ENCODE results near the gene USB1. TPM values are rescaled to one million over a fixed set of nuclear protein-coding genes. Genes with fewer than 3 reads are reported as not detected.
A peak's percentile ranks its signal among the peaks of the same experiment; 100 is the strongest.
"Not testable (repeated sequence)": the region's sequence is repeated elsewhere in the genome, so short reads cannot be mapped to it uniquely, and the experiment has no call there.

Gene USB1
- total RNA-seq, 1 experiment from 2014 or later: 74.4 TPM

DNA sequence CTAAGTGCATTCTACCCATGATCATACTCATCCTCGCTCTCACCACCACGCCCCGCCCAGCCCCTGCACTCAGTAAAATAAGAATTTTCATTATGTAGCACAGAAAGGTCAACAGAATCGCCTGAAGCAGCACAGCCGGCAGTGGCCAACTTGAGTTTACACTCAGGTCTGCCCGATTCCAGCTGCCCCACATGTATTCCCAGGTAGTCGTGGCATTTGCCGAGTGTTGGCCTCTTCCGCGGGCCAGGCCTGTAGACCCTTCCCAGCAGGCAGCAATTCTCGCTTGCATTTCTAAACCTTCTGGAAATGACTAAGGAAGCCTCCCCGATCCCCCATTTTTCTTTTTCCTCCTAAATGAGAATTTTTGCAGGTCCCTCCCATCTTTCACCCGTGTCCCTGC is 30.9 kb upstream of the USB1 start:
- no peak for DNase-seq (ENCODE audit: low read depth)

DNA sequence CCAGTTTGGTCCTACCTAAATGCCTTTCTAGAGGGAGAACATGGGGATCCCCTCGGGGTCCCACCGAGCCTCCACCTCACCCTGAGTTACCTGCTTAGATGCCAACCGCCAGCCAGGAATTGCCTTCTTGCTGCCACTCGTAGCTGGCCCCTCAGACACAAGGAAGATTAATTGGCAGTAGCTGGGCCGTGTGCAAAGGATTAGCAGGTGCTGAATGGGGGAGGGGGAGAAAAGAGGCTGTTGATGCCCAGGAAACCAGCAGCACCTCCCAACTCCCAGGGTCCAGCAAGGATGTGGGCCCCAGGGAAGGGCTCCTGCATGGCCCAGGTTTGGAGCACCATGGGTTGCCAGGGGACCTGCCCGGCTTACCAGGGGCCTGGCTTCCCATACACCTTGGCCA is 30.2 kb upstream of the USB1 start, which contains the start of gene CNGB1:
TSS of gene CNGB1 (minus strand) at position 159 of the 400 bp plus-strand sequence. CDS start 3,842 bp downstream, outside the sequence.
- DNase-seq (ENCODE audit: low read depth): no peak

DNA sequence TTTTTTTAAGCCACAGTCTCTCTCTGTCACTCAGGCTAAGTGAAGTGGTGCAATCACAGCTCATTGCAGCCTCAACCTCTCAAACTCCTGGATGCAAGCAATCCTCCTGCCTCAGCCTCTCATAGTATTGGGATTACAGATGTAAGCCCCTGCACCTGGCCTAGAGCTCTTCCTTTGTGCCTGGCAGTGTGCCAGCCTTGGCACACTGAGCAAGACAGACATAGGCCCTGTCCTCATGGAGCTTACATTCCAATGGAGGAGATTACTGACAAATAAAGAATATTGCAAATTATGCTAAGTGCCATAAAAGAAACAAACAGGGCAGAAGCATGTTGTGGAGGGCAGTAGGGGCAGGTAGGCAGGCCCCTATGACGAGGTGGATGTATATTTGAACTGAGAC is 29.4 kb upstream of the USB1 start:
- no peak for DNase-seq (ENCODE audit: low read depth)

DNA sequence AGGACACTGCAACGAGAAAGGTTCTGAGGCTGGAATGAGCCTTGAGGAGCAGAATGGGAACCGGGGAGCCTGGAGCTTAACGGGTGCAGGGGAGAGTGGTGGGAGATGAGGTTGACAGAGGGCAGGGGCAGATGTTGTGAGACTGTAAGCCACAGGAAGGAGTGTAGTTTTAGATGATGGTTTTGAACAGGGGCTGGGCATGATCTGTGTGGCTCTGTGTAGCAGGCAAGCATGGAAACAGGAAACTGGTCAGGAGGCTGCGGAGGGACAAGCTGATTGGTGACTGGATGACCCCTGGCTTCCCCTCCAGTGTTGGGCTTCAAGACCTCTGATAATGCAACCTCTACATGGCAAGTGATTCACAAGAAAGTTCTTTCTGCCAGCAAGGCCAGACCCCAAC is 28.9 kb upstream of the USB1 start:
- DNase-seq (ENCODE audit: low read depth): no peak

DNA sequence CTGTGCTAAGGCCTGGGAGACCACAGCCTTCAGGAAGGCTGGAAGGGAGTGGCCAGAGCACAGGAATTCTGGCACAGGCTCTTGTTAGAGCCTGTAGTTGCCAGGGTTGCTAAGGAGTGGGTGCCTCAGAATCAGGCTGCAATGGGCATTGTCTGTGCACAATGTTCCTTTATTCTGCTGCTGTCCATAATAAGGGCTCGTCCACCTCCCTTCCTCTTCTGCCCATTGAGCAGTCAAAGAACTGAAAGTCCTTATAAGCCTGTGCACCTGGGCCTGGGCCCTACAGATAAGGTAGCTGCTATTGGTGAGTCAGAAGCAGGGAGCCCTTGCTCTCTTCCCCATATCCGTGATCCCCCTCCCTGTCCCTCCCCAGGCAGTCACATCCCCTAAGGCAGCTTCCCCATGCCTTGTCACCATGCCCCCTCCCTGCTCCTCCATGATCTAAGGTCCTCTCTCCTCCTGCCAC is 24.8 kb upstream of the USB1 start:
- peak; percentile 28 for DNase-seq (ENCODE audit: low read depth)

GRCh38 chr16:57977418-57978069 is 23.7 kb upstream of the USB1 start:
- no peak for DNase-seq (ENCODE audit: low read depth)

DNA sequence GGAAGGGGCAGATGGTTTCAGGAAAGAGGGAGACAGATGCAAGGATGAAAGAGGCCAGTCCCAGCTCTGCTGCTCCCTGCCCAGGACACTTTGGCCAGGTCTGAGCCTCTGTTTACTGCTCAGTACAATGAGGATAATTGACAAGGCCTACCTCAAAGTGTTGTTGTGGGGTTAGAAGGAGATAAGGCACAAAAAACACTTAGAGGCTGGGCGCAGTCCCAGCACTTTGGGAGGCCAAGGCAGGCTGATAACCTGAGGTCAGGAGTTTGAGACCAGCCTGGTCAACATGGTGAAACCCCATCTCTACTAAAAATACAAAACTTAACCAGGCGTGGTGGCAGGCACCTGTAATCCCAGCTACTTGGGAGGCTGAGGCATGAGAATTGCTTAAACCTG is 23.1 kb upstream of the USB1 start:
- not testable (repeated sequence) for DNase-seq (ENCODE audit: low read depth)

DNA sequence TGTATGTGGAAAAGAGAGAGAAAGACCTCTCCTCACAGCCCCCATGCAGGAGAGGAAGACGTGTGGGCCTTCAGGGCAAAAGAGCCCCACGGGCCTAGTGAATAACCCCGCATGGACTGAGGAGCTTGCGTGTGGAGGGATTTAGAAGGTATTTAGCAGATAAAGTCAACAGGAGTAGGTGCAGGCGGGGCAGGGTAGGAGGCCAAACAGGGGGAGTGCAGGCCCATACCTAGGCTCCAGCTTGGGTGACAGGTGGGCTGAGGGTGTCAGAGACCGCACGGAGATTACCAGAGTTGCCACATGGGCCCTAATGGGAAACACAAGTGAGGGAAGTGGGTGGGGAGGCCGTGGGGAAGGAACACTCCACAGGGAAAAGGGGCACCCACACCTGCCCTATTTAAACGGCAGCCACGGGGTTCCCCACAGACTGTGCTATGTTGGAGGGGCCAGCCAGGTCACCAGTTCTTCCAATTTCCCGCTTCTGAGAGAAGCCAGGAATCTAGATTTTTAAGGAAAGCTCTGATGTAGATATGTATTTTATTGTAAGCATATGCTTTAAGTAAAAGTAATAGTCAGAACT is 22.1 kb upstream of the USB1 start:
- DNase-seq (ENCODE audit: low read depth): no peak

DNA sequence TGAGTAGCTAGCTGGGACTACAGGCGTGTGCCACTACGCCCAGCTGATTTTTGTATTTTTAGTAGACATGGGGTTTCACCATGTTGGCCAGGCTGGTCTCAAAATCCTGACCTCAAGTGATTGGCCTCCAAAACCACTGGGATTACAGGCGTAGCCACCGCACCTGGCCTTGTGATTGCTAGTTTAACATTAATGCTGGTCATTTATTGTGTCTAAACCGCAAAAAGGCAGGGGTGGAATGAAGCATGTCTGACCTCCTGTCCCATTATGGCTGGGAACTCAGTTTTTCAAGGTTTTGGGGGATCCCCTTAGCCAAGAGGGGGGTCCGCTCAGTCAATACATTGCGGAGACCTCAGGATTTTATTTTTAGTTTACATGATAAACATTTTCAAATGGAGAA is 19.6 kb upstream of the USB1 start:
- no peak for DNase-seq (ENCODE audit: low read depth)

DNA sequence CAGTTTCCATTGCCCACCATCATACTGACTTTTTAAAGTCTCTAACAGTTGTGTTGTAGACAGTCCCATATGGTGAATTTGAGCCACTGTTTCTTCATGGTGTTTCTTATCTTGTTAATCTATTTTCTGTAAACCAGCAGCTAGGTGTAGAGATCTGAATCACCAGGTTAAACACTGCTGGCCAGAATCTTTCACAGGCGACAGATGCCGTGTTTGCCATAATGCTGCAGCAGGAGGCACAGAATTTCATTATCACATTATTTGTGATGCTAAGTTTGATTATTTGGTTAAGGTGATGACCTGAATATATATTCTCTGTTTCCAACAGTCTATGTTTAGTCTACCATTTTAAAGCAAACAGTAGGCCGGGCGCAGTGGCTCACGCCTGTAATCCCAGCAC is 18.8 kb upstream of the USB1 start:
- DNase-seq (ENCODE audit: low read depth): no peak

DNA sequence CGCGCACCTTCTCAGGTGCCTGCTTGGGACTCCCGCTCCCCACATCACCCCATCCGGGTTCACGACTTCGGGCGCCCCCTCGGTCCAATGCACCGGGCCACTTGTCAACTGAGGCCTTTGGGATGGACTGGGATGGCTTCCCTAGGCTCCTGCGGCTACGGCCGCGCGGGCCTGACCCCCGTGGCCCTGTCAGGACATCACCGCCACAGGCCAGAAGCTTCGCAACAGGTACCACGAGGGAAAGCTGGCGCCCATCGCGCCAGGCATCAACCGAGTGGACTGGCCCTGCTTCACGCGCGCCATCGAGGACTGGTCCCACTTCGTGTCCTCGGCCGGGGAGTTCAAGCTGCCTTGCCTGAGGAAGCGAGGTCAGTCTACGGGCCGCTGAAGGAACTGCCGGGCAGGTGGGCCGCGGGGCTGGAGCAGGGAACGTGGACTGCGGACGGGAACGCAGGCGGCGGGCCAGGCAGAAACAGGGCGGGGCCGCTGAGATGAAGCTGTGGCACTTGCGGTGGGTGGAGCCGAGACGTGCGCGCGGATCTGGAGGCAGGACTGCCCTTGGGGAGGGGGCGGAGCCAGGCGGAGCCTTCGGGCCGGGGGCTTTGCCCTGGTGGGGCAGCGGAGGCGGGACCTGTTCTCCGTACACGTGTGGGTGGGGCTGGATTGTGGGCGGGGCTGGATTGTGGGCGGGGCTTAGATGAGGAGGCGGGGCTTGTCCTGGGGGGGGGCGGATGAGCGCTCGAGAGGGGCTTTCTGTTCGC is 16.6 kb upstream of the USB1 start:
- DNase-seq (ENCODE audit: low read depth): peak; percentile 38

DNA sequence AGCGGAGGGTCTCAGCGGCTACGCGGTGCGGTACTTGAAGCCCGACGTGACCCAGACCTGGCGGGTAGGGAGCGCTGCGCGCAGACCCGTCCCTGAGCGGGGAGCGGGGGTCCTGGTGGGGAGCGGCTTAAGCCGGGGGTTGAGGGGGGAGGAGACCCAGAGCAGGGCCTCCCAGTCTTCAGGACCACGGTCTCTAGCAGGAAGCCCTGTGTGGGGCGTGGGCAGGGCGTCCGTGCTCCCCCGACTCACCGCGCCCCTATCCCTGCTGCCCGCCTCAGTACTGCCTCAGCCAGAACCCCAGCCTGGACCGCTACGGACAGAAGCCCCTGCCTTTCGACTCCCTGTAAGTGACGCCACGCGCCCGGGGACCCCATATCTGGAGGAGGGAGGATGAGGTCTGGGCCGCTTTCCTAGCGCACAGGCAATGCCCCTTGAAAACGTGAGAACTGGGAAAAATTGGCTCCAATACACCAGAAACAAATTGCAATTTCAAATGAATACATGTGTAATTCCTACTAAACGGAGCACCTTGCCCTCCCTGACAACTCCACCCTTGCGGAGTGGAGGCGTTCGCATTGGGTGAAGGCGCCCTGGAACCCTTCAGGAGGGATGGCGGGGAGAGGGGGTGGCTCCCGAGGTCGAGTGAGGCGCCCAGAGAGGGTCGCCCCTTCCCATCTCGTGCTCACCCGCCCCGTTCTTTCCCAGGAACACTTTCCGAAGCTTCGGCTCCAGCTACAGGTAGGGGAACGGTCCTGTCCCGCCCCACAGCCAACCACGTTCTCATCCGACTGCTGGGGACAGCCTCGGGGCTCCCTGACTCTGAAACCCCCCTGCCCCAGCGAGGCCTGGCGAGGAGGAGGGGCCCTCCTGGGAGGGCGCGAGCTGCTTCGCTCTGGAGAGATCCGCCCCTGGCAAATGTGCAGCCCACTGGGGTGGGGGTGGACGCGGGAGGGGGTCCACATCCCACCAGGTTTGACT is 15.7 kb upstream of the USB1 start:
- DNase-seq (ENCODE audit: low read depth): no peak

GRCh38 chr16:57986196-57986595 is 15.0 kb upstream of the USB1 start:
- no peak for DNase-seq (ENCODE audit: low read depth)

DNA sequence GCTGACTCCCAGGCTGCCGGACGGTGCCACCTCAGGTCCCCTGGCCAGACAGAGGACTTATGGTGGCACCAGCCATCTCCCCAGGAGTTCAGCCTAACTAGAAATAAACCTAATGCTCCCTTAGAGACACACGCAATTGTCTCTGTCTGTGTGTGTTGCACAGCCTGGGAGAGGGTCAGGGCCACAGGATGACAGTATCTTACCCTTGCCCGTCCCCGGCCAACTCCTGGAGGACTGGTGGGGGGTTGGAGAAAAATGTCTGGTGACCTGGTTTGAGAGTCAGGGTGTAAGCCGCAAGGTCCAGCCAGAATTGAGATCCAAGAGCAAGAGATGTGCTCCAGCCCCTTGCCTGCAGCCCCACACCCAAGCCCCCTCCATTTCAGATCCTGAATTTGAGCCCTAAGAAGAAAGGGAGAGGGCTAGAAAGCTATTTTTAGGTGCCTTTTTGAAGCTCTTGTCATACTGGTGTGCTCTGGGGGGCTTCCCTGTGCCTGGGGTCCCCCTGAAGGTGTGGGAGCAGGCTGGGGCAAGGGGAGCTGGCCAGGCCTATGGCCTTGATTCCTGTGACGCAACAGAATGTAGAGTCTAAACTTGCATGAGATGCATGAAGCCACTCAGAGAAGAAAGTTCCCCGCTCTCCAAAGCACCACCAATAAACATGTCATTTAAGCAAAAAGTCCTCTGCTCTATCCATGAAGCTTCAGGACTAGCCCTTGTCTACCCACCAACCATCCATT is 13.6 kb upstream of the USB1 start:
- no peak for DNase-seq (ENCODE audit: low read depth)

GRCh38 chr16:57988929-57989328 is 12.3 kb upstream of the USB1 start:
- DNase-seq (ENCODE audit: low read depth): no peak

DNA sequence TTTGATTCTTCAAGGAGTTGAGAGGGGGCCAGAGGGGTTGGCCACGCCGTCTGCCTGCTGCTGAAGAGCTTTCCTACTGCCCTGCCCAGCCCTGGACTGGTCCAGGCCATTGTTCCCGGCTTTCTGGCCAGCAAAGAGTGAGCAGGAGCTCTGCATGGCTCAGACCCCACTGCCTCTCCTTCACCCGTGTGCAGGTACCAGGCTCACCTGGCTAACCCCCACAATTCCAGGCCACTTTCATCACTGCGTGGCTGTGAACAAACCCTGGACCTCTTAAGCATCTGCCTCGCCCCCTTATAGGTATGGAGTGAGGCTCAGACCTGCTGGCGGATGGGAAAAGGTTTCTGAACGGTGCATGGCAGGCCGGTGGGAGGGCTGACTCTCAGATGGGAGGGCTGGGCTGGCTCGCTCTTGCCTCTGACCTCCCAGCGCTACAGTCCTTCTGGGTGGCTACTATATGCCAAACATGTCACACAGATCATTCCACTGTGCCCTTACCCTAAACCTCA is 9.6 kb upstream of the USB1 start:
- DNase-seq (ENCODE audit: low read depth): no peak

GRCh38 chr16:57992084-57992483 is 9.1 kb upstream of the USB1 start:
- DNase-seq (ENCODE audit: low read depth): no peak

DNA sequence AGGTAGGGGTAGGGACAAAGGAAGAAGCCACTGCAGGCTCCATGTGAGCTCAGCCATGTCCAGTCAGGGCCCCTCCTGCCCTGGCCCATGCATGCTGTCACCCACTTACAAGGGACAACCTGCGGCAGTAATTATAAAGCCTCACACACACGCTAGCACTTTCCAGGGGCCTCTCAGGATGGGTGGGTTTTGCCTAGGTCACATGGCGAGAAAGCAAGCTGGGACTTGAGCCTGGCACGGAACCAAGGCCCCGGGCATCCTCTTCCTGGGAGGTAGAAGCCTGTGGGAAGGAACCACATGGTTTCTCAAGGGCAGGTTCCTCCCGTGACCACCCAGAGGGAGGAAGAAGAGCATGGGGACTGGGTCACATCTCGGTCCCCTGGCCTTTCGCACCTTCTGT is 7.8 kb upstream of the USB1 start:
- peak; percentile 29 for DNase-seq (ENCODE audit: low read depth)

DNA sequence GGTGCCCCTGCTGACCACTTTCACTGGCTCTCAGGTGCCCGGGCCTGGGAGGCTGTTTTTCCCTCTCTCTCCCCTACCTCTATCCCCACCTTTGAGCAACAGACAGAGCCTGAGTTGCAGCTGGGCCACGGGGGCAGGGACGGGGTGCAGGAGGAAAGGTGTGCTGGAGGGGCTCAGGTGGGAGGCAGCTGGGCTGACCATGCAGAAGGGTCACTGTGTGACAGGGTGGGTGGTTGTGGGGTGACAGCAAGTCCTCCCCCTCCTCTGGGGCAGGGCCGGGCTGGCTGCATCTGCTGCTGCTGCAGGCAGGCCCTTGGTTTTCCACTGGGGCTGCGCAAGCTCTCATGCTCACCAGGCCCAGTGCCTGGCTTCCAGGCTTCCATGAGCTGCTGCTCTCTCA is 7.3 kb upstream of the USB1 start:
- no peak for DNase-seq (ENCODE audit: low read depth)

GRCh38 chr16:57994361-57994760 is 6.8 kb upstream of the USB1 start:
- DNase-seq (ENCODE audit: low read depth): no peak

GRCh38 chr16:57994778-57995177 is 6.4 kb upstream of the USB1 start:
- DNase-seq (ENCODE audit: low read depth): peak; percentile 62

Data from M059J (cell line).